GM18511 (cell line): ENCODE measurements around the gene ADPRHL1.
"Not testable (repeated sequence)": the region's sequence is repeated elsewhere in the genome, so short reads cannot be mapped to it uniquely, and the experiment has no call there.

ENCODE experiments used
- ATAC-seq: cut with Tn5 transposase; IDR thresholded peaks from one replicate; pipeline ENCODE4 v1.9.1; 2021; ENCODE audit warnings: mild to moderate bottlenecking, moderate library complexity; ENCODE audit not compliant: unreplicated experiment

Gene ADPRHL1

DNA sequence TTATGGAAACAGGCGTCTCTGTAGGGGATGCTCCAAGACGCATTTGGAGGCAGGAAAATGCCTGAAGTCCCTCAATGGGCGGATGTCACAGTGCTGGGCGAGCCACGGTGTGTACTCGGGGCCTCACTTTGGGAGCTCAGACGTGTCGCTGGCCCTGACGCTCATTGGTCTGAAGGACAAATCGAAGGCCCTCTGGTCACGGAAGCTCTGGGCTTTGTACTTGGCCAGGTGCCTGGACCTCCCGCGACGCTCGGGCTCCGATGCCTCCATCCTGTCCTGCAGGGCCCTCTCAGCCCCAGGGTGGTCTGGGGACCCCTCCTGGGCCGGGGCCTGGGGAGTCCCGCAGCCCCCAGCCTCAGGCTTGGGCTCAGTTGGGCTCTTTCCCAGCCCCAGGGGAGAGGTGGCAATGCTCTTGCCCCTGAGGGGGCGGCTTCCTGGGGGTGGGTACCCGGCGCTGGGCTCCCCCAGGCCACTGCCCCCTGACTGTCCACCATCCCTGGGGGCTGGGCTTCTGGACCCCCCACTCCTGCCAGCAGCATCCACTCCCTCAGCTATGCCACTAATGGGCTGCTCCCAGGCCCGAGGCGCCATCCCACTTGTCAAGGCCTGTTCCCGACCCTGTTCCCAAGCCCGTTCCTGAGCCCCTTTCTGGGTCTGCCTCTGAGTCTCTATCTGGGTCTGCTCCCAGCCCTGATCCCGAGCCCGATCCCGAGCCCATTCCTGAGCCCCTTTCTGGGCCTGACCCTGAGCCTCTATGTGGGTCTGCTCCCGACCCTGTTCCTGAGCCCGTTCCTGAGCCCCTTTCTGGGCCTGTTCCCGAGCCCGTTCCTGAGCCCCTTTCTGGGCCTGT is 49.8 kb downstream of the ADPRHL1 start:
- no peak for ATAC-seq

- no peak for ATAC-seq
These were observed 50.6 kb downstream of the ADPRHL1 start for GRCh38 chr13:113402471-113403254.

DNA sequence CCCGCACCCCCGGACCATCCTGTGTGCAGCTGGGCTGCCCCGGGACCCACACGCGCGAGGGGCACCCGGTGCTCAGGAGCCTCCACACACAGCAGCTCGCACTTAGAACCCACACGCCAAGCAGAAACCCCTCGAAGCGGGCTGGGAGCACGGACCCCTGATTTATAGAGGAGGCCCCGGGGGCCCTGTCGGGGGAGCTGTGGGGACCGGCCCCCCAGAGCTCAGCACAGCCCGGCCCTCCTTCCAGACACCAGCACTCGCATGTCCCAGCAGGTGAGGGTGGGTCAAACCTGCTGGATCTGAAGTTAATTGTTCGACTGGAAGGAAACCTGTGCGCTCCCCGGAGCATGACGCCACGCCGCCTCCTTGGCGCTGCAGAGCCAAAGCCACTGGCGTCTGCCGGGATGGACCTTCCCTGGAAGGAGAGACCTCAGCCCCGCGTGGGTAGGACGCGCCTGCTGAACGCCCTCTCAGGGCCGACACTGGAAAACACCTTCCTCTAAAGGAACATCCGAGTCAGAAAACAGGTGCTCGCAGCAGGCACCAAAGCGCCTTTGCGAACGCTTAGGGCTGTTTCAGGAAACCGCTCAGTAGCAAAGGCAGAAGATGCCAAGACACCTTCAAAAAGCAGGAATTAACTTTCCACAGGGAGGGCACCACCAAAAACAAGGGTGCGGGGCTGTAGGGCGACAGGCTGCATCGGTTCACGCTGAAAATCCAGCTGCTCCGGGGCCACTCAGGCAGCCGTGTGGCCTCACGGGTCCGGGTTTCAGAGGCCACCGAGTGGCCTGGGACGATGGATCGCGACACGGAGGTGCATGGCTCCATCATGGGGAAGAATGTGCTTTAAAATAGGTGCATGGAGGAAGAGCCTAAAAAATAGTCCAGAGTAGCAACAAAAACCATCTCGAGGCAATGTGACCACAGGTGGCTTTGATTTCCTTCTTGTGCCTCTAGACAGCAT is 51.6 kb downstream of the ADPRHL1 start:
- ATAC-seq: no peak

DNA sequence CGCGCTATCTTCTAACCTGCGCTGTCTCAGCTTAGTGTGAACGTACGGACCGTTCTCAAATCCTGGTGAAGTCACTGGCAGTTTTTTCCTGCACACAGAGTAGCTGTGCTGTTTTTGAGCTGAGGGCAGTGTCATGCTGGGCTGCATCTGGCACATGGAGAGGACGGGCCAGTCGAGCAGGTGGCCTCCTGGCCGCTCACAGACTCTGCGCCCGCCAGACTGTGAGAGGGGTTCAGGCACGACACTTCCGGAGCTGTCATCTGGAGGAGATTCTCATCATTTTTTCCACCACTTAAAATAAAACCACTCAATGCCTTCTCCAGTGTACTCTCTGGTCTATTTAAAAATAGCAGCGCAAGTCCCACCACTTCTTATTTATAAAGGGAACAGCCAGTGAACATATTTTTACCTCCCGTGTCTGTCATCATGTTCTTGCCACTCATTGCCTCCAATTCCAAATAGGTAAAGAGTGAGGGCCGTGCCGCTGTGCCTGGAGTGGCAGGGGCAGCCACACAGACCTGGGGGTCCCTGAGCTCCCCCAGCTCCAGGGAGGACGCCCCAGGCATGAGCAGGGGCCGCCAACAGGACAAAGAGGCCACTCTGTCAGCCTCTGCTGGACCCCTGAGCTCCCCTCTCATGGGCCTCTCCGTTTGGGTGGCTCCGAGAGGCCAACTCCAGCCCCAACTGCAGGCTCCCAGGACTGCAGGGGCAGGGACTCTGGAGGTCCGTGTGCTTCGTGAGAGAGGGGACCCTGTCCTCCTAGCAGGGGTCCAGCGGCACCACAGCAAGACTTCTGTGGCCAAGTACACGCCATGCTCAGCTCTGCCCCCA is 52.5 kb downstream of the ADPRHL1 start:
- ATAC-seq: no peak

DNA sequence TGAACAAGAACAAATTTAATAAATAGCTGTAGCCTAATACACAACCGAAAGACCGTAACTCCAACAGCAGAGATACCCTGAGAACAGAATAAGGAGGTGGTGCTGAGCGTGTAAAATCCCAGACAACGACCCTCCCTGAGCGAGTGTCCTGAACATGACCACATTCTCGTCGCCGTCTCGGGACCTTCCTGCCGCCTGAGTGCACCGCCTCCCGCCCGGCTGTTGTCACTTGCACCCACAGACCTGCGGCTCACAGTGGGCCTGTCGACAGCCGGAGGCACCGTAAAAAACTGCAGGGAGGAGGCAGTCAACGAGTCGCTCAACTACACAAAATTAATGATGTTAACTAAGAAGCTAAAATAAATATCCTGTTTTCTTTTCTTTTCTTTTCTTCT is 53.5 kb downstream of the ADPRHL1 start:
- no peak for ATAC-seq

DNA sequence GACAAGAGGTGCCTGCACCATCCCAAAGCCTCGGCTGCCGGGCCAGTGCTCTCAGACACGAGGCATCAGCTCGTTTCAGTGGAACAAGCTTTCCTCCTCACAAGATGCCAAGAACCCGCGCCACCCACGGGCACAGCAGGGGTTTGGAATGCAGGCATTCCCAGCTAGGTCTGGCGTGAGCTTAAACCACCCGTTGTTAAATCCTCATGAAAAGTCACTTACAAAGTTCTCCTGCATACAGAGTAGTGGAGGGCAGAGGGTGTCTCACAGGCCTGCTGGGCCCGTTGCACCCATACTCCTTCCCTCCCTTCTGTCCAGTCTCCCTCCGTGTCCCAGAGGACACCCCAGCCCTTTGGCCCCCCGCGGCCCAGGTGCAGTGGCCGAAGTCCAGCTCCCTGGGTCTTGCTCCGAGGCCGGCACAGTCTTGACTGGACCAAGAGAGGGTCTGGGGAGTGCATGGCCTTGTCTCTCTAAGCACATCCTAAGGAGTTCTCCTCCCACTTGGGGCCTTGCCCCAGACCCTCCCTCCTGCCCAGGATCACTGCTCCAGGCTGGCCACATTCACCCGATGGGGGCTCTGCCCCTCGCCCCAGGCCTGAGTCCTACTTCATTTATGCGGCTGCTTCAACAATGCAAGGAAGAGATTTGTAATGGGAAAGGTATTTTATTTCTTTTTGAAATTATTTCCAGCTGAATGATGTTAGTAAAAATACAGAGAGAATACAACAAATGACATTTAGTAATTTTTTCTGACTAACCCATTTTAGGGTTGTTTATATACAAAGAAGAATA is 54.1 kb downstream of the ADPRHL1 start:
- ATAC-seq: no peak

- ATAC-seq: no peak
These were observed 55.5 kb downstream of the ADPRHL1 start for GRCh38 chr13:113397608-113398425.

GRCh38 chr13:113394339-113394640 is 59.0 kb downstream of the ADPRHL1 start:
- no peak for ATAC-seq

DNA sequence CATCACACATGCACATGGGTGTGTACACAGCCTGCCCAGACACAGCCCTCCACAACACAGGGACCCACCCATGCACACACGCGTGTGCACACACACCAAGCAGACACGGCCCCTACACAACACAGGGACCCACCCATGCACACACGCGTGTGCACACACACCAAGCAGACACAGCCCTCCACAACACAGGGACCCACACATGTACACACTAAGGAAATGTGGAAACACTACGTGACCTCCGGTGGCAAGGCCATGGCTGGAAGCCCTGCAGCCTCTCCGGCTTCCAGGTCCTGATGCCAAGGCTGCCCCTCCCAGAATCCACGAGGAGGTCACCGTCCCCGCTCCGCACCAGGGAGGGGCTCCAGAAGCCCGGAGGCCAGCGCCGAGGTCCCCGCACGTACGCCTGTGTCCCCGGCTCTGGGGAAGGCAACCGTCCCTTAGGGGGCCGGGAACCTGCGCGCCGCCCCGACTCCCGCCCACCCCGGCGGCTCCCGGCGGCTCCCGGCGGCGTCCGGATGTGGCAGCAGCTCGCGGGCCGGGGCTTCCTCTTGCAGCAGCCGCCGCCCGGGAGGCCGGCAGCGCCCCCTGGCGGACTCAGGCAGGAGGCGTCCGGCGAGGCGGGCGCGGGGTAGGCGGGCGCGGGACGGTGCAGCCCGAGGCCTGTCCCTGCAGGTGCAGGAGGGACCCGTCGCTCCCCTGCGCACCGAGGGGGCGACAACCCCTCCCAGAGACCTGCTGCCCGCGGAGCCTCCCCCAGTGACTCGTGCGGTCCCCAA is 59.5 kb downstream of the ADPRHL1 start:
- ATAC-seq: peak; percentile 98

DNA sequence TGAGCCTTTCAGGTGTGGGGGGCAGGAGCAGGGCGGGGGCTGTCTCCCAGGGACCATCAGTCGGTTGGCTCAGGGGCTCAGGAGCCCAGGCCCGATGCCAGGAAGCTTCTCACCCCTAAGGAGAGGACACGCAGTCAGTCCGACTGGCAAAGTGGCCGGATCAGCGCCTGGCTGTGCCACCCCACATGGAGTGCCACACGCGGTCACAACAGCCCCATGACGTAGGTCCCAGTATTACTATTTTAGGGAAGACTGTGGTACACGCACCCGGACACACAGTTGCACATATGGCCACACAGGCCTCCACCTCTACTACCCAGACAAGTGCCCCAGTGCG is 60.1 kb downstream of the ADPRHL1 start:
- ATAC-seq: no peak

DNA sequence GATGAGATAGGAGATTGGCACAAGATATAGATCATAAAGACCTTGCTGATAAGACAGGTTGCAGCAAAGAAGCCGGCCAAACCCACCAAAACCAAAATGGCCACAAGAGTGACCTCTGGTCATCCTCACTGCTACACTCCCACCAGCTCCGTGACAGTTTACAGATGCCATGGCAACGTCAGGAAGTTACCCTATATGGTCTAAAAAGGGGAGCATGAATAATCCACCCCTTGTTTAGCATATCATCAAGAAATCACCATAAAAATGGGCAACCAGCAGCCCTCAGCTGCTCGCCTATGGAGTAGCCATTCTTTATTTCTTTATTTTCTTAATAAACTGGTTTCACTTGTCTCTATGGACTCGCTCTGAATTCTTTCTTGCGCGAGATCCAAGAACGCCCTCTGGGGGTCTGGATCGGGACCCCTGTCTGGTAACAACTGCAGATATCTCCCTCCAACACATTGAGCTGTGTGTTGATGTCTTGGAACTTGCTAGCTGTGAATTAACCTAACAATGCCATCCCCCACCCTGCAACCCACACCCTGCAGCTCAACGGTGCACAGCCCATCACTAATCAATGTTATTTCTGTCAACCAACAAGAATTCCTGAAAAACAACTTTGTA is 62.3 kb downstream of the ADPRHL1 start:
- ATAC-seq: no peak

- ATAC-seq: not testable (repeated sequence)
These were observed 63.7 kb downstream of the ADPRHL1 start for GRCh38 chr13:113389586-113389985.

GRCh38 chr13:113387396-113387795 is 65.9 kb downstream of the ADPRHL1 start:
- ATAC-seq: no peak

GRCh38 chr13:113383089-113383488 is 70.2 kb downstream of the ADPRHL1 start:
- no peak for ATAC-seq

DNA sequence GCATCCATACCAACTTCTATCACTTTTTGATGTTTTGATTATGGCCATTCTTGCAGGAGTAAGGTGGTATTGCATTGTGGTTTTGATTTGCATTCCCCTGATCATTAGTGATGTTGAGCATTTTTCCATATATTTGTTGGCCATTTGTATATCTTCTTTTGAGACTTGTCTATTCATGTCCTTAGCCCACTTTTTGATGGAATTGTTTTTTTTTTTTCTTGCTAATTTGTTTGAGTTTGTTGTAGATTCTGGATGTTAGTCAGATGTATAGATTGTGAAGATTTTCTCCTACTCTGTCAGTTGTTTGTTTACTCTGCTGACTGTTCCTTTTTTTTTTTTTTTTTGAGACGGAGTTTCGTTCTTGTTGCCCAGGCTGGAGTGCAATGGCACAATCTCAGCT is 70.7 kb downstream of the ADPRHL1 start:
- not testable (repeated sequence) for ATAC-seq

DNA sequence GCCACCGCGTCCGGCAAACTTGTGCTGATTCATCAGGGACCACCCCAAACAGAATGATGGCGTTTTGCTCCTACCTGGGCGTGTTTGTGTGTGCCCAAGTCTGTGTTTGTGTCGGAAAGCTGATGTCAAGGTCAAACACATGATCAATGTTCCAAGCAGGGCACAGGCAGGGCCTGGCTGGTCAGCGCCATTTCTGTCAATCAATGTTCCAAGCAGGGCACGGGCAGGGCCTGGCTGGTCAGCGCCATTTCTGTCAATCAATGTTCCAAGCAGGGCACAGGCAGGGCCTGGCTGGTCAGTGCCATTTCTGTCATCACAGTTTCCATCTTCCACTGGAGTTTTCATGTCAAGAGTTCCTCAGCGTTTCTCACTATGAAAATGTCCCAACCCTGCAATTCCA is 74.5 kb downstream of the ADPRHL1 start:
- ATAC-seq: no peak

DNA sequence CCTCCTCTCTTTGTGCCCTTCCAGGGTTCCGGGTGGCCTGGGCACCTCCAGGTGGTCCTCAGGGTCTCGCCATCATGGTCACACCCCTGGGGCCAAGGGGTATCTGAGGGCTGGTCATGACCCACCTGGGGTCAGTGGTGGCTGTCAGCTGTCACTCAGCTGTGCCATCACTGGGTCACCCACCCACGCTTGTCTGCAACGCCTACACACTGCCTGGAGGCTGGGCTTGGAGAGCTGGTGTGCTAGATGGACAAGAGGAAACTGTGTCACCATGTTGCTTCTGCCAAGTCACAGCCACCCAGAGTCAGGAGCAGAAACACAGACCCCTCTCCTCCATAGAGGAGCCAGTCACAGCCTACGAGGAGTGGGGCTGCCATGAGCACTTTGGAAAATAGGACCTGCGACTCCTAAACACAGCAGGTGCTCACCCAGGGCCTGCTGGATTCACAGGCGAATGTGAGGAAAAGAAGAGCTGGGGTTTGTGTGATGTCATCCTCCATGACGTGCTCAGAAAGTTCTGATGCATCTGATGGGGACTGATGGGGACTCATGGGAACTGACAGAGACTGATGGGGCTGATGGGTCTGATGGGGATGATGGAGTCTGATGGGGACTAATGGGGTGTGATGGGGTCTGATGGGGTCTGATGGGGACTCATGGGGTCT is 78.6 kb downstream of the ADPRHL1 start:
- ATAC-seq: no peak
